Keratinocyte (primary cell): ENCODE measurements around the gene ARHGAP32. TPM values are rescaled to one million over a fixed set of nuclear protein-coding genes. Genes with fewer than 3 reads are reported as not detected.

Source experiments
- DNase-seq: peaks from one replicate; pipeline ENCODE4 v3.0.0-alpha.2; 2011; ENCODE audit warnings: low read depth, missing footprints, low spot score
- FAIRE-seq: peaks from 2 replicates; lab custom pipeline; 2011; peaks lifted over from hg19 to GRCh38; lab: Jason Lieb, UNC
- H2AFZ ChIP-seq: 2 replicates; pipeline ENCODE4 v1.6.0; 2012; ENCODE audit warnings: low read length, control low read depth, inconsistent platforms; ENCODE audit not compliant: control insufficient read depth
- H3K27ac ChIP-seq: 2 replicates; pipeline ENCODE4 v1.5.1; 2011; ENCODE audit warnings: low read length; ENCODE audit not compliant: control insufficient read depth, insufficient read depth
- H3K27me3 ChIP-seq: 3 replicates; pipeline ENCODE4 v1.6.0; 2011; ENCODE audit warnings: low read length; ENCODE audit not compliant: control insufficient read depth, insufficient read depth; ENCODE audit errors: extremely low read depth
- H3K36me3 ChIP-seq, 2 experiments: 2 replicates in 1 of 2; 3 replicates in 1 of 2; pipeline ENCODE4 v1.5.1; 2011; ENCODE audit warnings: low read length in 2 of 2, mild to moderate bottlenecking in 1 of 2; ENCODE audit not compliant: control insufficient read depth in 2 of 2, insufficient read depth in 2 of 2; ENCODE audit errors: extremely low read depth in 1 of 2
- H3K4me1 ChIP-seq: 3 replicates; pipeline ENCODE4 v1.5.1; 2011; ENCODE audit warnings: low read length; ENCODE audit not compliant: control insufficient read depth, insufficient read depth; ENCODE audit errors: extremely low read depth
- H3K4me2 ChIP-seq: 3 replicates; pipeline ENCODE4 v1.6.0; 2011; ENCODE audit warnings: low read depth, low read length; ENCODE audit not compliant: control insufficient read depth, insufficient read depth; ENCODE audit errors: extremely low read depth
- H3K4me3 ChIP-seq, 3 experiments: fragments of 200-600 bp in 1 of 3; sonication (generic) in 1 of 3; 2 replicates in 2 of 3; 3 replicates in 1 of 3; pipeline ENCODE4 v1.5.1; 2011 to 2016; ENCODE audit warnings: low read length in 3 of 3, mild to moderate bottlenecking in 3 of 3, control low read depth in 2 of 3, inconsistent platforms in 1 of 3, low read depth in 1 of 3, mixed read lengths in 1 of 3, mixed run types in 1 of 3, moderate library complexity in 1 of 3; ENCODE audit not compliant: control insufficient read depth in 2 of 3, insufficient read depth in 2 of 3; ENCODE audit errors: extremely low read depth in 1 of 3
- H3K79me2 ChIP-seq: 2 replicates; pipeline ENCODE4 v1.6.0; 2012; ENCODE audit warnings: low read length; ENCODE audit not compliant: control insufficient read depth, insufficient read depth
- H3K9ac ChIP-seq: 3 replicates; pipeline ENCODE4 v1.6.0; 2011; ENCODE audit warnings: low read length; ENCODE audit not compliant: control insufficient read depth, insufficient read depth; ENCODE audit errors: extremely low read depth
- H3K9me1 ChIP-seq: 3 replicates; pipeline ENCODE4 v1.6.0; 2011; ENCODE audit warnings: low read length; ENCODE audit not compliant: control insufficient read depth, insufficient read depth; ENCODE audit errors: extremely low read depth
- H3K9me3 ChIP-seq: 2 replicates; pipeline ENCODE4 v1.5.1; 2012; ENCODE audit warnings: low read depth, low read length; ENCODE audit not compliant: control insufficient read depth
- H4K20me1 ChIP-seq: 3 replicates; pipeline ENCODE4 v1.6.0; 2011; ENCODE audit warnings: low read length; ENCODE audit not compliant: control insufficient read depth, insufficient read depth; ENCODE audit errors: extremely low read depth
- CTCF ChIP-seq, 3 experiments: IDR thresholded peaks in 1 of 3; conservative IDR thresholded peaks in 1 of 3; optimal IDR thresholded peaks in 1 of 3; 2 replicates in 2 of 3; 3 replicates in 1 of 3; pipeline versions ENCODE3 to v1.5.1; 2011; ENCODE audit warnings: low read length in 3 of 3, mild to moderate bottlenecking in 3 of 3, moderate library complexity in 2 of 3, control low read depth in 1 of 3, inconsistent platforms in 1 of 3; ENCODE audit not compliant: insufficient read depth in 2 of 3; ENCODE audit errors: extremely low read depth in 1 of 3
- EZH2 ChIP-seq: IDR thresholded peaks from one replicate; pipeline ENCODE4 v1.6.1; 2012; ENCODE audit warnings: inconsistent platforms, mild to moderate bottlenecking, low read length, moderate library complexity
- dilution Hi-C: fragments of 300-500 bp; cut with MboI; formaldehyde crosslinking; loops from one replicate; pipeline ENCODE4 v1.7.0; 2020; ENCODE audit warnings: low sequenced_read_pairs; ENCODE audit not compliant: extremely low pct_ligation_motif_present
- polyA plus RNA-seq, 5 experiments: library from polyadenylated mRNA; depleted of rRNA in 3 of 5; stranded (reverse) in 3 of 5; stranded (forward) in 1 of 5; unstranded in 1 of 5; fragments of >200 nt; gene quantifications; 1 replicate in 1 of 5; 2 replicates in 3 of 5; 3 replicates in 1 of 5; pipeline versions ENCODE4 v1.2.1 to v1.2.3, GENCODE V29; 2011 to 2012; ENCODE audit warnings: missing spikeins in 2 of 5, low read depth in 1 of 5, low replicate concordance in 1 of 5

Gene ARHGAP32
- polyA plus RNA-seq, 1 donor (not counting 4 experiments of a cell fraction or from before 2014, with no cell fraction given): 10.8 TPM

DNA sequence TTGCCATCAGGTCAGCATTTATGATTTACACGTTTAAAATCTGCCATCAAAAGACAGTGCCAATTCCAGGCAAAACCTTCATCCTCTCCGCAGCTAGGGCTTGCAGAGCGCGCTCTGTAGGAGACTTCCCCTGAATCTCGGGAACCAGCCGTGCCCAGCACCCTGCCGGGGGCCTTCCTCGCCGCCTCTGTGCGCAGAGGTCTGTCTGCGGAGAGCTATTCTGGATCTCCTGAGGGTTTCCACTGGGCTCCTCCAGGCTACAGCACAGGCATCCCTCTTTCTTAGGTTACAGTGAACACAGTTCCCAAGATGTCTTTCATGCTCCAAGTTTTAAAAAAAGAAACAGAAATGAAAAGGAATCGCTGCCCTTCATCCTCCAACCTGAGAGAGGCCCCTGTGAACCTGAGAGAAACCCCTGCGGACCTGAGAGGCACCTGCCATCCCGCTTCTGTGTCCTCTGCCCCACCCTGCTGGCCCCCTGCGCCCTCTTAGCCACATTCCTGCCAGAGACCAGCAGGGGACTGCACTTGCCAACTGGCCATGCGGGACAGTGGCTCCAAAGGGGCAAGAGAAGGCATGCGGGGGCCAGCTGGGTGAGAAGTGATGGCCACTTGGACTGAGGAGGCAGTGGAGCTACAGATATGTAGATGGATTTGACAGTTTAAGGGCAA lies 265.6 kb downstream of the ARHGAP32 start:
- FAIRE-seq (no peak), DNase-seq (no peak)
- no peaks in the 10 kb centered on the region for H3K4me1 ChIP-seq
- dilution Hi-C loops: no loop called here
- H3K27ac ChIP-seq: no peak overlapping the region
- H2AFZ ChIP-seq: no peak overlapping the region
- no peaks in the 10 kb centered on the region for H3K9me1 ChIP-seq
- H3K9me3 ChIP-seq: no peaks in the 10 kb centered on the region
- H3K4me3 ChIP-seq: no peak overlapping the region
- H3K36me3 ChIP-seq: no peaks in the 10 kb centered on the region
- H3K4me2 ChIP-seq: no peak overlapping the region
- no peak for TF ChIP-seq CTCF (optimal IDR thresholded peaks at IDR 0.05 in 1 of 3, IDR thresholded peaks at IDR 0.05 in 1 of 3, conservative IDR thresholded peaks at IDR 0.05 in 1 of 3; ENCODE audit: extremely low read depth in 1 of 3, insufficient read depth in 2 of 3, low read length in 3 of 3)
- no peak overlapping the region for H3K9ac ChIP-seq
- no peaks in the 10 kb centered on the region for H4K20me1 ChIP-seq
- H3K27me3 ChIP-seq: peaks cover 11% of the 10 kb centered on the region
- H3K79me2 ChIP-seq: no peaks in the 10 kb centered on the region

- TF ChIP-seq CTCF (optimal IDR thresholded peaks at IDR 0.05 in 1 of 3, IDR thresholded peaks at IDR 0.05 in 1 of 3, conservative IDR thresholded peaks at IDR 0.05 in 1 of 3; ENCODE audit: extremely low read depth in 1 of 3, insufficient read depth in 2 of 3, low read length in 3 of 3) (no peak), EZH2 (no peak)
- Histone ChIP-seq H3K9me1 (no peaks in the 10 kb centered on the region), H3K27me3 (peaks cover 11% of the 10 kb centered on the region), H4K20me1 (no peaks in the 10 kb centered on the region), H3K27ac (no peak overlapping the region), H3K4me2 (no peak overlapping the region), H3K9me3 (no peaks in the 10 kb centered on the region), H3K4me3 (no peak overlapping the region), H3K4me1 (no peaks in the 10 kb centered on the region), H3K79me2 (no peaks in the 10 kb centered on the region), H2AFZ (no peak overlapping the region), H3K9ac (no peak overlapping the region), H3K36me3 (no peaks in the 10 kb centered on the region)
- FAIRE-seq (no peak), DNase-seq (no peak)
- dilution Hi-C loops: no loop called here
Measured at GRCh38 chr11:128926000-128926399, 266.1 kb downstream of the ARHGAP32 start.
